ENCODE measurements around the gene ABCC9.
"Not testable (repeated sequence)": the region's sequence is repeated elsewhere in the genome, so short reads cannot be mapped to it uniquely, and the experiment has no call there.

Gene ABCC9

DNA sequence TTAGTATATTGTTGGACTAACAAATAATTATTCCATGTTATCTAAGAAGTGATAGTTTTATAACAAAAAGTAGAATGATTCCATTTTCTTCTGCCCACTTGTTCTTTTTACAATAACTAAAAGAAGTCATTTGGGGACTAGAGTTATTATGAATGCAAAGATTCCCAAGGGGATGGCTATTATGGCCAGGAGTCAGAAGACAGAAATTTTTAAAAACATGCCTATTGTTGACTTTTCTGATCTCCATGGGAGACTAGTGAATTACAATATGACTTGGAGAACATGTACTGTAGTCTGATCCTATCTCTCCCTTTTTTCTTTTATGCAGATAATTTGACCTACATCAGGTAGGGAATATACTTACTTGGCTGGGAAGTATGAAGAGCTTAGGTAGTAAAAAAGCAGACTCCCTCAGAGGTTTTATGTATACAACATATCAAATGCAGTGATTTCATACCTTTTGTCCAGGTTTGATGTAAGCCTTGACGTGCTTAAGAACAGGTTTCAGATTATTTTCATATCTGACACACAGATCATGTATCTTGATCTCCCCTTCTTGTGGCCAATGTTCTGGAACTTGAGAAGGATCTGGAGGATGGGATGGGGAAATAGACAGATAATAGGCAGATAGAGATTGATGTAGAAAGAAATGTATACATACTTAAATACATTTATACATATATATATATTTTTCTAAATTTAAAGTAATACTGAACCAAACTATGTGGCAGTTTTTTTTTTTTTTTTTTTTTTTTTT, 125.7 kb downstream of the ABCC9 start:
- no peak for DNase-seq (ENCODE audit: low read depth)

DNA sequence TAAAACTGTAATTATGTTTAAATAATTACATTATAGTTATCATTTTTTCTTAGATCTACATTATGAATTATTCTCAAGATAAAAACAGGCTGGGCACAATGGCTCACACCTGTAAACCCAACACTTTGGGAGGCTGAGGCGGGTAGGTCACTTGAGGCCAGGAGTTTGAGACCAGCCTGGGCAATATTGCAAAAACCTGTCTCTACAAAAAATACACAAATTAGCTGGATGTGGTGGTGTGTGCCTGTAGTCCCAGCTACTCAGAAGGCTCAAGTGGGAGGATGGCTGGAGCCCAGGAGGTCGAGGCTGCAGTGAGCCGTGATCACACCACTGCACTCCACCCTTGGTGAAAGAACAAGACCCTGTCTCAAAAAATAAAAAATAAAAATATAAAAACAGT, 126.4 kb downstream of the ABCC9 start:
- DNase-seq (ENCODE audit: low read depth), result no peak

DNA sequence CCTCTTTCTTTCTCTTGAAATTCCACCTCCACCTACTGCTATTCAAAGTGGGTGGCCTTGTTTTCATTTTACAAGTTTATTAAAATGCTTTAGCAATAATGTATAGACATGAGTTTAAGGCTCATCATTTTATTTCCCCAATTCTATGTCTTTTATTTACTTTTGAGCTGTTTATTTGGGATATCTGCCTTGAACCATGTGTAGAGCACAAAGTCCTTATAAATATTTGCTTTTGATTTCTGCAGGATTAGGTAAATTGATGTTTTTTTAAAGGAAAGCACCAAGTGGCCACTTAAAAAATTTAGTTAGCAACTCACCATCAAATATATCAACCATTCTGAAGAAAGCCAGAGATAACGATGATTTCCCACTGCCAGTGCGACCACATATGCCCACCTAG, 126.9 kb downstream of the ABCC9 start:
- no peak for DNase-seq (ENCODE audit: low read depth)

DNA sequence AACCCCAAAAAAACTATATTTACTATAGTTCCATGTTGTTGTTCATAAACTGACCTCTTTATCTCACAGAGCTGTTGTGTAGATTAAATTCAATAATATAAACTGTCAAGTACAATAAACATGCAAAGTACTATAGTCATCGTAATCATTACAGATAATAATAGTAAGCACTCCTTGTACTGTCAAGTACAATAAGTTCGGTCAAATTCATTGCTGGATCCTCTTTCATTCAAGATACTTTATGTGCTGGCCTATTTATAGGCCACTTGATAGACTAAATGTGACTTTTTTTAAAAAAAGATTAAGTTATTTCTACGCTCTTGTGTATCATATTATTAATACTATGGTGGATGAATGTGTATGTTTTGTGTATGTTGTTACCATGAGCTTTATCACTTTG, 127.5 kb downstream of the ABCC9 start:
- DNase-seq (ENCODE audit: low read depth), result no peak

DNA sequence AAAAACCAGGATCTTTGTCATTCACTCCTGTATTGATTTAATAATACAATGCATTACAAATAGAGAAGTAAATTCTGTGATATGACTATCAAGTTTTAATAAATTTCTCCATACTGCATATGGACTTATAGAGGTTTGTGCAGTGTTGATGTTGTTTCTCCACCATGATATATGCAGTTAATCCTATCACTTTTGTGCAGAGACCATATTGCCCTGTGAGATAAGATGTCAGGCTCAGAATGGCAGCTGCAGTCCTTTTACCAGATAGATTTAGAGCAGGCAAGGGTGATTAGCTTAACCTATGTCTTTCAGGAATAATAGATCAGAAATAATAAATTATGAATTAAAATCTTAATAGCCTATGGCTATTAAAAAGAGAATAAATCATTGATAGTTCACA, 128.1 kb downstream of the ABCC9 start:
- DNase-seq (ENCODE audit: low read depth), result no peak

DNA sequence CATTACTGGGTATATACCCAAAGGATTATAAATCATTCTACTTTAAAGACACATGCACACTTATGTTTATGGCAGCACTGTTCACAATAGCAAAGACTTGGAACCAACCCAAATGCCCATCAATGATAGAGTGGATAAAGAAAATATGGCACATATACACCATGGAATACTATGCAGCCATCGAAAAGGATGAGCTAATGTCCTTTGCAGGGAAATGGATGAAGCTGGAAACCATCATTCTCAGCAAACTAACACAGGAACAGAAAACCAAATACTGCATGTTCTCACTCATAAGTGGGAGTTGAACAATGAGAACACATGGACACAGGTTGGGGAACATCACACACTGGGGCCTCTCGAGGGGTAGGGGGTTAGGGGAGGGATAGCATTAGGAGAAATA, 128.9 kb downstream of the ABCC9 start:
- DNase-seq (ENCODE audit: low read depth), result not testable (repeated sequence)

DNA sequence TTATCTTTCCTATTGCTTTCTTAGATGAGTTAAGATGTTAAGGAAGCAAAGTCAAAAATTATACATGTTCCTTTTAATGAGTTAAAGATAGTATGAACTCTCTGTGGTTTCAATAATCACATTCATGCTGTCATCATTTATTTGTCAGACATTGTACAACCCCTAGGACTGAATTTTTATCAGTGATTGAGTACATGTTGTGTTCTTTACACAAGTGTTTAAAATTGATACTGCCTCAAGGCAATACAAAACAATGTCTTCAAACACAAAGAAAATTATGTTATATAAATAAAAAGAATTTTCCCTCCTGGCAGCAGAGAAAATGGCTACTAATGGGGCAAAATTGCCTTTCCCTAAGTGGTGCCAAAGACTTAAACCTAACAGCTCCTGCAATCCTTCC, 132.1 kb downstream of the ABCC9 start:
- DNase-seq (ENCODE audit: low read depth), result no peak

DNA sequence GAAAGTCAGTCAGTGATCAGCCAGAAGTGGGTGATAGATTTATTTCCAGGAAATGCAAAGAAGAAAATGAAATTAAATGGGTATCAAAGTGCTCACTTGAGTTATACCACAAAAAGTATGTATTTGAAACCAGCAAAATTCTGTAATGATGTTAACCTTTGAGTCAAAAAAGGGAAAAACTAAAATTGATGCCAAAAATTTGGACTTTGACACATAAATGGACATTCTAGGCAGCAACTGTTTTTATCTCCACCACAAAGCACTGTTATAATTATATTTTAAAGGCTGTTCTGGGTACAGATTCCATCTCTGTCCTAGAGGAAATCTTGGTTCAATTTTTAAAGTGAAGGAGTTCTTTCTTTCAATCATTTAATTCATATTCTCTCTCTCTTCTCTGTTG, 135.0 kb downstream of the ABCC9 start:
- no peak for DNase-seq (ENCODE audit: low read depth)

DNA sequence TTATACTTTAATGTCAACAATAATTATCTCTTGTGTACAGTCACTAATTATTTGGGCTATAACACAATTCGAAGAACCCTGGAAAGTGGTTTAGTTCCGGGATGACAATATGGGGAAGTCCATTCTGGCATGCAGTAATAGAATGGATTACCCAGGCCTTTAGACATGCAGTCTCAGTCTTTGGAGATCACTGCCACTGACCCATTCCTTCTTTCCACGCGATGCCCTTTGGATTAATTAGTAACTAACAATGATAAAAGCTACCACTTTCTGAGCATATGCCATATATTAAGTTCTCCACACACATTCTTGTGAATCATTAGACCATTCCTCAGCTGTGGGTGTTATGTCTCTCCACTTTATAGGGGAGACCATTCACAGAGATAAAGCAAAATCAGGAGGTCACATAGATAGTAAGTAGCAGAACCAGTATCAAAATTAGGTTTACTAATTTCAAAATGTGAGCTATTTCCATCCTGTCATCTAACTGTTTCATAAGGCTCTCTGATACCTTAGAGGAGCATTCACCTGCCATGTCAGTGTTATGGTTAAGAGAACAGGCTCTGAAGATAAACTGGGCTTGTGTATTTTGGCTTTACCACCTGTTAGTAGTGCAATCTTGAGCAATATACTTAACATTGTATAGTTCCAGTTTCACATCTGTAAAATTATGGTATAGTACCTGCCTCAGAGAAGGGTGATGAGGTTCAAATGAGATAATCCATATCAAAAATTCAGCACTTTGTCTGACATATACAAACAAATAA, 139.5 kb downstream of the ABCC9 start:
- no peak for DNase-seq (ENCODE audit: low read depth)

DNA sequence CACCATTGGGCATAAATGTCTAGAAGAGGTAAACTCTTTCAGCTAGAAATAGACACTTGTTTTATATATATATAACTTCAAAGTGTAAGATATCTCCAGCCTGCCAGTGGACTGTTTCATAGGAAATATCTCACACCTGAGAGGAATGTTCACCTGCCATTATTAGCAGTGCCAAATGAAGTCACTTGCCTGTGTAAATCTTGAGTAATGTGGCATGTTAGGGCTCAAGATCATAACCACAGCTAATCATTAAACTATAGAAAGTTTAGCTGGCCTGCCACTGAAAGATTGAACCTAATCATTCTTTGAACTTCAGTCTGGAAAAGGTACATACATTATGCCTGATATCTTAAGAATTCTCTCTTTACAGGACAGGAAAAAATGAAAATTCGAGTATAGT, 141.2 kb downstream of the ABCC9 start:
- DNase-seq (ENCODE audit: low read depth), result no peak

DNA sequence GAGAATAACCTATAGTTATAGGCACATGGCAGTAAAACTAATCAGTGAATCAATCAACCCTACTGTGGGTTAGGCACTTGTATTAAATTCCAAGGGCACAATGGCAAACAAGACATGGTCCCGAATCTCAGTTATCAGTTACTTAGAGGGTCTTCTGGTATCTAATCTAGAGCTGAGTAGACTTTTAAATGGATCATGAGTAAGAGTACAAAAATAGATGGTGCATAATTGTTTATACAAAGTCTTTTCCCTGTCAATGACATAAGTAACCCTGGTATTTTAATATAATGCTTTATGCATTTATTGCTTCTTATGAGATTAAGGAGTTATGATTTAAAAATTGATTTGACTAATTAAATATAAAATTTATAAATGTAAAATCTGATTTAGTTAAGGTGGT, 143.7 kb downstream of the ABCC9 start:
- no peak for DNase-seq (ENCODE audit: low read depth)

DNA sequence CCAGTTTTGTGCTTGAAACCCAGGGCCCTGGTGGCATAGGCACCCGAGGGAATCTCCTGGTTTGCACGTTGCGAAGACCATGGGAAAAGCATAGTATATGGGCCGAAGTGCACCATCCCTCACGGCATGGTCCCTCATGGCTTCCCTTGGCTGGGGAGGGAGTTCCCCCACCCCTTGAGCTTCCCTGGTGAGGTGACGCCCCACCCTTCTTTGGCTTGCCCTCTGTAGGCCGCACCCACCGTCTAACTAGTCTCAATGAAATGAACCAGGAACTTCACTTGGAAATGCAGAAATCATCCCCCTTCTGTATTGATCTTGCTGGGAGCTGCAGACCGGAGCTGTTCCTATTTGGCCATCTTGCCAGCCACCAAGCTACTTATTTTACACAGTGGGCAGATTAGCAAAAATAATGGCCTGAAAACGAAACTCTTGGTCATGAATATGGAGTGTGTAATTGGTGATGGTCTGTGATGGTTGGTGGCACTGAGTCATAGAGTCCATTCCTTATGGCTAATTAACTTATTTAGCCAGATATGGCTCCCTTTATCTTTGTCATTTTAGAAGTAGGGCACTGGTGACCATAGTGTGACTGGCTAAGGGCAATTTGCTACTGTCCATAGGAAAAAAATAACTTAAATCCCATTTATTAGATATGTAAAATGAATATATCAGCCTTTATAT, 145.4 kb downstream of the ABCC9 start:
- DNase-seq (ENCODE audit: low read depth), result no peak

DNA sequence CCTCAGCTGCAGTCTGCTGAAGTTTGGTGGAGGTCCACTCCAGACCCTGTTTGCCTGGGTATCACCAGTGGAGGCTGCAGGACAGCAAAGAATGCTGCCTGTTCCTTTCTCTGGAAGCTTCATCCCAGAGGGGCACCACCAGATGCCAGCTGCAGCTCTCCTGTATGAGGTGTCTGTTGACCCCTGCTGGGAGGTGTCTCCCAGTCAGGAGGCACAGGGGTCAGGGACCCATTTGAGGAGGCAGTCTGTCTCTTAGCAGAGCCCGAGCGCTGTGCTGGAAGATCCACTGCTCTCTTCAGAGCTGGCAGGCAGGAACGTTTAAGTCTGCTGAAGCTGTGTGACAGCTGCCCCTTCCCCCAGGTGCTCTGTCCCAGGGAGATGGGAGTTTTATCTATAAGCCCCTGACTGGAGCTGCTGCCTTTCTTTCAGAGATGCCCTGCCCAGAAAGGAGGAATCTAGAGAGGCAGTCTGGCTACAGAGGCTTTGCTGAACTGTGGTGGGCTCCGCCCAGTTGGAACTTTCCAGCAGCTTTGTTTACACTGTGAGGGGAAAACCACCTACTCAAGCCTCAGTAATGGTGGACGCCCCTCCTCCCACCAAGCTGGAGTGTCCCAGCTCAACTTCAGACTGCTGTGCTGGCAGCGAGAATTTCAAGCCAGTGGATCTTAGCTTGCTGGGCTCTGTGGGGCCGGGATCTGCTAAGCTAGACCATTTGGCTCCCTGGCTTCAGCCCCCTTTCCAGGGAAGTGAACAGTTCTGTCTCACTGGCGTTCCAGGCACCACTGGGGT, 146.2 kb downstream of the ABCC9 start:
- DNase-seq (ENCODE audit: low read depth), result not testable (repeated sequence)

DNA sequence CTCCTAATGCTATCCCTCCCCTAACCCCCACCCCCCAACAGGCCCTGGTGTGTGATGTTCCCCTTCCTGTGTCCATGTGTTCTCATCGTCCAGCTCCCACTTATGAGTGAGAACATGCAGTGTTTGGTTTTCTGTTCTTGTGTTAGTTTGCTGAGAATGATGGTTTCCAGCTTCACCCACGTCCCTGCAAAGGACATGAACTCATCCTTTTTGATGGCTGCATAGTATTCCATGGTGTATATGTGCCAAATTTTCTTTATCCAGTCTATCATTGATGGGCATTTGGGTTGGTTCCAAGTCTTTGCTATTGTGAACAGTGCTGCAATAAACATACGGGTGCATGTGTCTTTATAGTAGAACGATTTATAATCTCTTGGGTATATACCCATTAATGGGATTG, 151.5 kb downstream of the ABCC9 start:
- DNase-seq (ENCODE audit: low read depth), result not testable (repeated sequence)

DNA sequence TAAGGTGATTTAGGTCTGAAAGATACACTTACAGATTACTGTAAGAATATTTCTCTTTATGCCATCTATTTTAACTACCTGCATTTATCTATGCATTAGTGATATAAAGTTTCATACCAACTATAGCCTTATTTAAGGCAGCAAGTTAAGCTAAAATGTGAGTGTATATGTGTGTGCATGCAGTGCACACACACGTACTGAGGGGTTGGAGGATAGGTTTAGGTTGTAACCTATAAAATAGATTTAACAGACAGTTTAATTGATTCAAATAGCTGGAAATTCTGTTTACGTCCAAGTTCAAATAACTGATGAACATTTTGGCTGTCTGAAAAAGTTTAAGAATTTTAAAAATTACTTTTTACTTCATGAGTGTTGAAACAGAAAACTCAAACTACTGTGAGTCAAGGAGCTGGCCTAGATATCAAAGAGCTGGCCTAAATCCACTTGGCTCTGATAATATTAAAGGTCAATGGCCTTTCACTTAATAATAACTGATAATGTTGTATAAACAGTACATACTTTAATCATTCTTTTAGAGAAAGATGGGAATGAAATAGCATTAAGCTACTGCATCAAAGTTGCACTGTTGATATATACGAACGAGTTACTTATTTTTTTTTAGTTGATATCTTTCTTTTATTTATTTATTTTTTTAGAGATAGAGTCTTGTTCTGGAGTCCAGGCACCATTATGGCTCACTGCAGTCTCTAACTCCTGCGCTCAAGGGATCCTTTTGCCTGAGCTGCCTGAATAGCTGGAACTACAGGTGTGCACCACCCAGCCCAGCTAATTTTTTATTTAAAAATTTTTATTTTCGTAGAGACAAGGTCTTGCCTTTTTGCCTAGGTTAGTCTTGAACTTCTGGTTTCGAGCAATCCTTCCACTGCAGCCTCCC, 152.9 kb downstream of the ABCC9 start:
- no peak for DNase-seq (ENCODE audit: low read depth)

DNA sequence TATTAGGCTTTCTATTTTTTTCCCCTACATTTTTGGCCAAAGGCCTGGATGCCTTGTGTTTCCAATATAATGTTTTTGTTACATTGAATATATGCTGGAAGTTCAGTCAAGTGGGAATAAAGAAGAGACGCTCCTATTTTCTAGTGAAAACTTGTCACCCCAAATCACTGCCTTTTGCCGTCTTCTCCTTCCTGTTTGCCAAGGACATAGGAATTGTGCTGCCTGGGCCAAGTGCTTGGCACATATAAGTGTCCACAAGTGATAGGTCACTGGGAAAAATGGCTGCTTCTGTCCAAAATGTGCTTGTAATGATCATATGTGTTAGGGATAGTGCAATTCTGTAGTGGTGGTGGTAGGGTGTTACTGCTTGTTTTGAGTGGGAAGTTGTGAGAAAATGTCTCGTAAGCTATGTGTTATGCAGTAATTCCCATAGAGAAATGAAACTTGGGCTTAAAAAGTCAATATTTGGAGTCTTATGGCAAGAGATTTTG, 155.1 kb downstream of the ABCC9 start:
- no peak for DNase-seq (ENCODE audit: low read depth)

DNA sequence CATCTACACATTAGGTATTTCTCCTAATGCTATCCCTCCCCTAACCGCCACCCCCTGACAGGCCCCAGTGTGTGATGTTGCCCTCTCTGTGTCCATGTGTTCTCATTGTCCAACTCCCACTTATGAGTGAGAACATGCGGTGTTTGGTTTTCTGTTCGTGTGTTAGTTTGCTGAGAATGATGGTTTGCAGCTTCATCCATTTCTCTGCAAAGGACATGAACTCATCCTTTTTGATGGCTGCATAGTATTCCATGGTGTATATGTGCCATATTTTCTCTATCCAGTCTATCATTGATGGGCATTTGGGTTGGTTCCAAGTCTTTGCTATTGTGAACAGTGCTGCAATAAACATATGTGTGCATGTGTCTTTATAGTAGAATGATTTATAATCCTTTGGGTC, 158.5 kb downstream of the ABCC9 start:
- DNase-seq (ENCODE audit: low read depth), result not testable (repeated sequence)

DNA sequence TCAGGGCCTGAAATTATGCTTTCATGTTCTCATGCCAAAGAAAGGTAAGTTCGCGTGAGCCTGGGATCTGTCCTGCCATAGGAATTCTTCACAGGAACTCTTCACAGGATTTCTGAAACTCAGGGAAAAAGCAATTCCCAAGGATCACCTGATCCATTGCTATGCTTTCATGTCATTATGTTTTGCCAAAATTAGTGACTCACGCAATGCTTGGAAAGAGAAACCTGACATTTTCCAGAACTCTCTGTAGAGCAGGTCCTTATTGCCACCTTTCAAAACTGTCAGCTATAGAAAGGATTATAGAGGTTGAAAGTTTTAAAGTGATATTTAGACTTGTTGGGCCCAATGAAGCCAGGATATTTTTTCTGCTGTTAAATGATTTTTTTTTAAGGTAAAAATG, 160.4 kb downstream of the ABCC9 start:
- no peak for DNase-seq (ENCODE audit: low read depth)

DNA sequence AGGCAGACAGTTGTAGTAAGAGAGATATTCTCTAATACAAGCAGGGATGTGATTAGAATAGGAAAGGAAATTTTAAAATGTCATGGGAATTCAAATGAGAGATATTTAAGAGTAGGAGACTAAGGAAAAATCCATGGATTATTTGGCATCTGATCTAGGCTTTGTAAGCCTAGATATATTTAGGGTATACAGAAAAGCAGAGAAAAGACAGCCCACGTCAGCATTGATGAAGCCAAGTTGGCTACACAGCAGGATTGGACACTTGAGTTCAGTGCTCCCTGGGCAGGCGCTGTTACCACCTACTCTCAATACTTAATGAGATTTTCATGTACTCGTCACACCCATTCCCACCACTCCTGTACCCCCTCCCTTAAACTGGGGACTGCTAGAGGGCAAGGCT, 165.1 kb downstream of the ABCC9 start:
- no peak for DNase-seq (ENCODE audit: low read depth)

DNA sequence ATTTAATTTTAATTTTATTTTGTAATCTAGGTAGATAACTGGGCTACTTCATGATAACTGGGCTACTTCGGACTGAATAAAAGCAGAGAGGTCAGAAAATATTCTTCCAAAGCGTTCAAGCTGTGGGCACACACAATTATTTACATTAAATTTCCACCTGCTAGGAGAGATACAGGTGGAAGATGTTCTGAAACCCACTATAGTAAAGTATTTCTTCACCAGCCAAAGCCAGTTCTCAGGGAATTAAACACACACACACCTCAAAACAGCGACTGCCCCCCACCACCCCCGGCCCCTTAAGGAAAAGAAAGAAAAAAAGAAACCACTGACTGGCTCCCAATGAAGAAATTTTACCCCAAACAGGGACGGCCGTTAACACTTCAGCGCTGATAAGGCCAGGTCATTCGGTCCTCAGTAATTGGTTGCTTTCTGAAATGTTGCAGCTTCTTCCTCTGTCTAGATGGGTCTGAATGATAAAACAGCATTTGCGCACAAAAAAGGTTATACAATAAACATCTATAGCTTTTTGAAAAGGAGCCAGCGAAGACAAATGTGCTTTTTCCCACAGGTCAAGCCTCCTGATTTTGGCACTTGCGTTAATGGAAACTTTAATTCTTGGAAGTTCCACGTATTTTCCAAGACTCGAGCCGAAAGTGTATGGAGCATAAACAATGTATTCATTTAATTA, 165.9 kb downstream of the ABCC9 start:
- no peak for DNase-seq (ENCODE audit: low read depth)
